GM21529 (cell line): ENCODE results near the gene FGF4.

ENCODE experiments used
- ATAC-seq: cut with Tn5 transposase; IDR thresholded peaks from one replicate; pipeline ENCODE4 v1.9.1; 2021; ENCODE audit not compliant: unreplicated experiment

FGF4 gene

GRCh38 chr11:69726481-69726880 is 48.7 kb downstream of the FGF4 start:
- ATAC-seq: no peak

GRCh38 chr11:69726019-69726418 is 49.1 kb downstream of the FGF4 start:
- ATAC-seq: no peak

- no peak for ATAC-seq
Measured at GRCh38 chr11:69721745-69722144, 53.4 kb downstream of the FGF4 start.

- no peak for ATAC-seq
Measured at GRCh38 chr11:69721106-69721505, 54.0 kb downstream of the FGF4 start.
